Panc1 (cell line): ENCODE results near the gene CD83. TPM values are rescaled to one million over a fixed set of nuclear protein-coding genes. Genes with fewer than 3 reads are reported as not detected.

Experiments used
- ATAC-seq: fragments of 200-7000 bp; cut with Tn5 transposase; 2 replicates; pipeline ENCODE4 v1.9.1; 2020; ENCODE audit warnings: mild to moderate bottlenecking, moderate library complexity
- BruUV-seq: library from RNA; stranded (reverse); fragments of 400-500 nt; replicated peaks from 2 replicates; lab custom pipeline; 2021; lab: Mats Ljungman, UMichigan
- CTCF ChIA-PET: fragments of 300-600 bp; sonication (Branson Sonifier 250); formaldehyde crosslinking; loops from one replicate; lab custom pipeline; 2022; ENCODE audit warnings: antibody characterized with exemption; lab: Charles Lee
- POLR2A ChIA-PET: fragments of 300-600 bp; sonication (Branson Sonifier 250); formaldehyde crosslinking; loops from one replicate; lab custom pipeline; 2022; ENCODE audit warnings: antibody characterized with exemption; lab: Charles Lee
- DNase-seq: peaks from one replicate; pipeline ENCODE4 v3.0.0-alpha.2; 2010; ENCODE audit warnings: low read depth, low spot score
- H3K27ac ChIP-seq: 2 replicates; pipeline ENCODE4 v1.5.1; 2011; ENCODE audit warnings: mild to moderate bottlenecking, low read length, inconsistent platforms
- H3K27me3 ChIP-seq: fragments of 200-500 bp; sonication (Bioruptor generic); 2 replicates; pipeline ENCODE4 v1.6.0; 2014; ENCODE audit warnings: low read length, inconsistent platforms; ENCODE audit not compliant: control insufficient read depth, insufficient read depth
- H3K36me3 ChIP-seq: fragments of 200-500 bp; sonication (Bioruptor generic); 2 replicates; pipeline ENCODE4 v1.5.1; 2014; ENCODE audit warnings: inconsistent platforms, mild to moderate bottlenecking, low read length, moderate library complexity; ENCODE audit not compliant: control insufficient read depth, insufficient read depth
- H3K4me1 ChIP-seq: 2 replicates; pipeline ENCODE4 v1.5.1; 2011; ENCODE audit warnings: inconsistent platforms, mild to moderate bottlenecking, low read length, moderate library complexity; ENCODE audit not compliant: control insufficient read depth, insufficient read depth
- H3K4me3 ChIP-seq, 2 experiments: 2 replicates each; pipeline ENCODE4 v1.5.1; 2011 to 2012; ENCODE audit warnings: low read depth in 2 of 2, low read length in 2 of 2, mild to moderate bottlenecking in 2 of 2, inconsistent platforms in 1 of 2, moderate library complexity in 1 of 2
- H3K9me3 ChIP-seq: fragments of 200-500 bp; sonication (Bioruptor generic); 2 replicates; pipeline ENCODE4 v1.5.1; 2014; ENCODE audit warnings: low read depth, mild to moderate bottlenecking, inconsistent platforms, low read length, moderate library complexity; ENCODE audit not compliant: control insufficient read depth, insufficient read depth
- POLR2AphosphoS5 ChIP-seq: IDR thresholded peaks from 2 replicates; pipeline ENCODE4 v1.6.1; 2012; ENCODE audit warnings: mild to moderate bottlenecking, low read depth, low read length, moderate library complexity
- SIN3A ChIP-seq: IDR thresholded peaks from 2 replicates; pipeline ENCODE4 v1.6.1; 2012; ENCODE audit warnings: low read depth, mild to moderate bottlenecking, low read length, moderate library complexity, borderline replicate concordance; ENCODE audit not compliant: insufficient read depth
- in situ Hi-C: cut with HindIII; loops from 2 replicates; pipeline ENCODE4 v1.10.0; 2016; ENCODE audit warnings: low sequenced_read_pairs, low pct_unique_long_range_greater_than_20kb
- intact Hi-C: fragments of 100-400 bp; cut with micrococcal nuclease; formaldehyde crosslinking; loops from one replicate; pipeline ENCODE4 v1.10.0; 2022; ENCODE audit not compliant: unreplicated experiment
- total RNA-seq: library from RNA; stranded (reverse); gene quantifications from one replicate; pipeline ENCODE4 v1.2.1, GENCODE V29; 2021; ENCODE audit not compliant: unreplicated experiment
- TF ChIP-seq, protein P1 (sequence below): fragments of 450-650 bp; IDR thresholded peaks from 2 replicates; pipeline ENCODE4 v1.5.1; 2017; ENCODE audit warnings: mild to moderate bottlenecking

The CD83 gene
- total RNA-seq, 1 experiment from 2014 or later, result 5.3 TPM

DNA sequence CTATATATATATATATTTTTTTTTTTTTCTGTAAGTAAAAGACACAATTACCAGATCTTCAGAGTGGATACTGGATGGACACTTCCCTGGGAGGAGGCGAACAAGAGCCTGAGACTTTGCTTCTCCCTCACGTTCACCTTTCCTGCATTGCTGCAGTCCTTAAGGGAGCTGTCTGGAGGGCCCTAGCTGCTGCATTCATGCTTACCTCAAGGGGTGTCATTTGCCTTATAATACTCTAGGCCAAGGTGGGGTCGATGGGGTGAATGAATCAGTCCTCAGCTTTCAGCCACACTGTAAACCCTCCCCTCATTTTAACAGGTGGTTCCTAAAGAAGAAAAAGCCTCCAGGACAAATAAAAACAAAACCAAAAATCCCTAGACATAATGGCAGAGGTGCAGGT, 34.8 kb upstream of the CD83 start:
- POLR2A ChIA-PET, result interaction anchor here (0.7 kb wide), 1 partner anchor 1305 kb away, joined by 4 read pairs; no protein-coding TSS in a partner anchor
- ATAC-seq (no peak), DNase-seq (no peak)

DNA sequence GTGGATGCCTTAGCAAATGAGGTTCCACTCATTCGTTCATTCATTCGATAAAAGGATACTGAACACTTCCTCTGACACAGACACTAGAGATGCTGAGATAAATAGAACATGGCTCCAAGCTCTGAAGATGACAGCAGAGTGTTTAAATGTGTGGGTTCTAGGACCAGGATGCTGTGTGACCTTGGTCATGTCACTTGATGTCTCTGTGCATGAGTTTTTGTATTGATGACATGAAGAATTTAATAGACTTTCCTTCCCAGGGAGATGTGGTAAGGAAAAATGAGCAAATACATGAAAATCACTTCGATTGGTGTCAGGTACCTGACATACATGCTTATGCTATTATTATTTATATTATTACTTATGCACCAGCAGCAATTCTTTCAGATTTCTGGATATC, 34.3 kb upstream of the CD83 start:
- POLR2A ChIA-PET, result interaction anchor here (0.7 kb wide), 1 partner anchor 1304 kb away, joined by 4 read pairs; no protein-coding TSS in a partner anchor

More for the DNA sequence above, 34.8 kb upstream of the CD83 start:
- H3K4me3 ChIP-seq, result no peak overlapping the region
- no peaks in the 10 kb centered on the region for H3K9me3 ChIP-seq
- no peak overlapping the region for H3K27ac ChIP-seq
- CTCF ChIA-PET, result interaction anchor here (0.6 to 0.7 kb wide), 2 partner anchors 594 to 790 kb away, joined by 4 to 7 read pairs; no protein-coding TSS in a partner anchor
- H3K36me3 ChIP-seq, result no peaks in the 10 kb centered on the region
- TF ChIP-seq POLR2AphosphoS5 (no peak), SIN3A (no peak)
- TF ChIP-seq, protein P1, sequence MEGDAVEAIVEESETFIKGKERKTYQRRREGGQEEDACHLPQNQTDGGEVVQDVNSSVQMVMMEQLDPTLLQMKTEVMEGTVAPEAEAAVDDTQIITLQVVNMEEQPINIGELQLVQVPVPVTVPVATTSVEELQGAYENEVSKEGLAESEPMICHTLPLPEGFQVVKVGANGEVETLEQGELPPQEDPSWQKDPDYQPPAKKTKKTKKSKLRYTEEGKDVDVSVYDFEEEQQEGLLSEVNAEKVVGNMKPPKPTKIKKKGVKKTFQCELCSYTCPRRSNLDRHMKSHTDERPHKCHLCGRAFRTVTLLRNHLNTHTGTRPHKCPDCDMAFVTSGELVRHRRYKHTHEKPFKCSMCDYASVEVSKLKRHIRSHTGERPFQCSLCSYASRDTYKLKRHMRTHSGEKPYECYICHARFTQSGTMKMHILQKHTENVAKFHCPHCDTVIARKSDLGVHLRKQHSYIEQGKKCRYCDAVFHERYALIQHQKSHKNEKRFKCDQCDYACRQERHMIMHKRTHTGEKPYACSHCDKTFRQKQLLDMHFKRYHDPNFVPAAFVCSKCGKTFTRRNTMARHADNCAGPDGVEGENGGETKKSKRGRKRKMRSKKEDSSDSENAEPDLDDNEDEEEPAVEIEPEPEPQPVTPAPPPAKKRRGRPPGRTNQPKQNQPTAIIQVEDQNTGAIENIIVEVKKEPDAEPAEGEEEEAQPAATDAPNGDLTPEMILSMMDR, result no peak
- peaks cover 3% of the 10 kb centered on the region; the same call in 1 of the 2 replicates for H3K27me3 ChIP-seq
- no TSS peak for BruUV-seq
- no peaks in the 10 kb centered on the region for H3K4me1 ChIP-seq
- in situ Hi-C loops, result no loop called here
- intact Hi-C loops, result no loop called here

DNA sequence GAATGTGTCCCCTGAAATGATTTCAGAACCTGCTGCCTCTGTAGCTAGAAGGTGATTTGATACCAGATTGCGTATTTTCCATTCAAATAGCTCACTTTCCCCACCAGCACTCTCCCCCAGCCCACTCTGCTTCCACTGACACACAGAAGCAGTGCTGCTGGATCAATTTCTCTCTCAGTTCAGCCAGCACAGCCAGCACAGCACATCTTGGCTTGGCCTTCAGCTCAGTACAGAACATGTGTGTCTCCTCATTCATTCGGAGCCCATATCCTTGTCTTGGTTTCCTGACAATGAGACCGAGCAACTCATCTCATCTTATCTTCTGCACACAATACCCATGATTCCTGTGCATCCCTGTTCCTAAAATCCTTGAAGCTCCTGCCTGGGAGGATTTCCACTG, 33.8 kb upstream of the CD83 start:
- ATAC-seq (no peak), DNase-seq (no peak)
- H3K4me3 ChIP-seq, result no peak overlapping the region
- intact Hi-C loops (no loop called here), in situ Hi-C loops (no loop called here)
- ChIA-PET POLR2A (no interaction called here), CTCF (no interaction called here)
- H3K27ac ChIP-seq, result no peak overlapping the region
- H3K27me3 ChIP-seq, result peaks cover 6% of the 10 kb centered on the region; the same call in 1 of the 2 replicates
- TF ChIP-seq, protein P1, result no peak
- TF ChIP-seq SIN3A, result no peak
- no peak for TF ChIP-seq POLR2AphosphoS5
- BruUV-seq, result no TSS peak
- no peaks in the 10 kb centered on the region for H3K4me1 ChIP-seq
- no peaks in the 10 kb centered on the region for H3K9me3 ChIP-seq
- no peaks in the 10 kb centered on the region for H3K36me3 ChIP-seq

More for the DNA sequence above, 34.3 kb upstream of the CD83 start:
- Histone ChIP-seq H3K27me3 (peaks cover 6% of the 10 kb centered on the region; the same call in 1 of the 2 replicates), H3K4me3 (no peak overlapping the region), H3K27ac (no peak overlapping the region), H3K4me1 (no peaks in the 10 kb centered on the region), H3K9me3 (no peaks in the 10 kb centered on the region), H3K36me3 (no peaks in the 10 kb centered on the region)
- CTCF ChIA-PET, result interaction anchor here (0.7 kb wide), 1 partner anchor 594 kb away, joined by 7 read pairs; no protein-coding TSS in a partner anchor
- in situ Hi-C loops, result no loop called here
- DNase-seq (no peak), ATAC-seq (no peak)
- no peak for TF ChIP-seq POLR2AphosphoS5
- no TSS peak for BruUV-seq
- intact Hi-C loops, result no loop called here
